ENCODE data around the gene SLC49A3. TPM values are rescaled to one million over a fixed set of nuclear protein-coding genes. Genes with fewer than 3 reads are reported as not detected.
"Not testable (repeated sequence)": the region's sequence is repeated elsewhere in the genome, so short reads cannot be mapped to it uniquely, and the experiment has no call there.

Gene SLC49A3
- total RNA-seq (2014; rRNA removed; shearing (Covaris generic); ENCODE audit: low replicate concordance) = 0.49 TPM in 1 of 2 replicates, not detected in the other

DNA sequence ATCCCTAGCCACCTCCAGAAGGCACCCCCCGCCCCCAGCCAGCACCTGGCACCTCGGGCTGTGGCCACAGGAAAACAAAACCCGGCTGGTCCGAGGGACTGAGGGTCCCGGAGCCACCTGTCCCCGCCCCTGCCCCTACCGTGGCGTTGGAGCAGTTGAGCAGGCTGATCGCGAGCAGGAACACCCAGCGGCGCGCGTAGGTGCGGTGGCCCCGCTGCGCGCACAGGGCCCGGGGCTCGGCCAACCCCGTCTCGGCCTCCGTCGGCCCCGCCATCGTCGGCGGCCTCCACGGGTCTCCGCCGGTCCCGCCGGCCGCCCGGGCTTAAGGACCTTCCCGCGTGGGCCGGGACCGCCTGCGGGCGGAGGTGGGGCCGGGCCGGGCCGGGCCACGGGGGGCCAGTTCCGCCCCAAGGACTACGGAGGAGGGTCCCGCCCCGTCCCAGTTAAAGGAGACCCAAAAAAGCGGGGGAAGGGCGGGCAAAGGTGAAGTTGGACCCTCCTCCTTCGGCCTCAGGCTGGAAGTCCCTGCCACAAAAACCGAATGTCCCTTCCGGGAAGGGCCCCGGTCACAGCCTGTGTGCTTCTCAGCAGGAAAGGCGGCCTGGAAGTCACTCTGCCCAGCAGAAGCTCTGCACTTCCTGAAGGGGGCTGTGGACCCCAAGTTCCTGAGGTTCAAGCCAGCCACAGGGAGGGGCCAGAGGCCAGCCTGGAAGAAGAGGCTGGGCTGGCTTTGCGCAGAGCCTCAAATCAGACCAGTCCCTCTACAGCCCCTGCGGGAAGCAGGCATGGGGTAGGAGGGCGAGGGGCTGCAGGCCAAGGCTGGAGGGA, at the start of gene SLC49A3:
Gene SLC49A3 (minus strand): TSS at position 298 of the 828 bp plus-strand sequence. CDS start 24 bp downstream, at position 274.
- Histone ChIP-seq H3K4me3 (no peak within 1 kb of the TSS), H3K9me3 (no peaks in the 10 kb centered on the region), H3K36me3 (no peaks in the 10 kb centered on the region), H3K27me3 (no peaks in the 10 kb centered on the region)
- DNase-seq = no peak

DNA sequence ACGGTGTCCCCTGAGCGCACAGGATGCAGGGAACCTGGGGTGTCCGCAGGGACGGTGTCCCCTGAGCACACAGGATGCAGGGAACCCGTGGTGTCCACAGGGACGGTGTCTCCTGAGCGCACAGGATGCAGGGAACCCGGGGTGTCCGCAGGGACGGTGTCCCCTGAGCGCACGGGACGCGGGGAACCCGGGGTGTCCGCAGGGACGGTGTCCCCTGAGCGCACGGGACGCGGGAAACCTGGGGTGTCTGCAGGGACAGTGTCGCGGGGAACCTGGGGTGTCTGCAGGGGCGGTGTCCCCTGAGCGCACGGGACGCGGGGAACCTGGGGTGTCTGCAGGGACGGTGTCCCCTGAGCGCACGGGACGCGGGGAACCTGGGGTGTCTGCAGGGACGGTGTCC, 47.6 kb upstream of the SLC49A3 start:
- H3K9me3 ChIP-seq, H3K36me3 ChIP-seq, H3K27me3 ChIP-seq, H3K4me3 ChIP-seq, DNase-seq: not testable (repeated sequence)

DNA sequence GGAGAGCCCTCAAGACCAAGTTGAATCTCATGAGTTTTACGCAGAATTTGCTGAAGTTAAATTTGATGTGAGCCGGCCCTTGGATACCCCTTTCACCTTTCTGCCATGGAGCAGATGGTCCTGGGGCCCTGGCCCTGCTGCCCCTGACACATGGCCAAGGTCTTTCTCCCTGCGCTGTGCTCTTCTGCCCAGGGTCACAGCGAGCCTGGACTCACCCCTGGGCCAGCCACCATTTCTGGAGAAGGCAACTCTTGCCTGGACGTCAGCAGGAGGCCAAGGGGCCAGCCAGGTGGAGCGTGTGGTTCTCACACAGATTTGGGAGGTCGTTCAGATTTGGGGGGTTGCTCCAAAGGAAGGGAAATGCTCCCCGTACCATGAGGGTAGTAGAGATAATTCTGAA, 46.6 kb upstream of the SLC49A3 start:
- DNase-seq = no peak
- Histone ChIP-seq H3K4me3 (no peak overlapping the region), H3K27me3 (no peaks in the 10 kb centered on the region), H3K36me3 (peaks cover 2% of the 10 kb centered on the region; the same call in 1 of the 2 replicates), H3K9me3 (no peaks in the 10 kb centered on the region)

DNA sequence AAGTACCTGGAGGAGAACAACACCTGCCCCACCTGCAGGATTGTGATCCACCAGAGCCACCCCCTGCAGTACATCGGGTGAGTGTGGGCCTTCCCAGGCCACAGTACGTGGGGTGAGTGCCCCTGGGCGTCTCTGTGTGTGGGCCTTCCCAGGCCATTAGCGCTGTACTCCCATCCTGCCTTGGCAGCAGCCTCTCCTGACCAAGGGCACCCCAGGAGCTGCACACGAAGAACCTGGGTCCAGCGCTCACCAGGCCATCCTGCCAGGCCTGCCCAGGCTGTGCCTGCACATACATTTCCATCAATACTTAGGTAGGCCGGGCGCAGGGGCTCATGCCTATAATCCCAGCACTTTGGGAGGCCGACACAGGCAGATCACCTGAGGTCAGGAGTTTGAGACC, 46.0 kb upstream of the SLC49A3 start:
- Histone ChIP-seq H3K36me3 (peaks cover 2% of the 10 kb centered on the region; the same call in 1 of the 2 replicates), H3K27me3 (no peaks in the 10 kb centered on the region), H3K9me3 (no peaks in the 10 kb centered on the region), H3K4me3 (no peak overlapping the region)
- DNase-seq = no peak

DNA sequence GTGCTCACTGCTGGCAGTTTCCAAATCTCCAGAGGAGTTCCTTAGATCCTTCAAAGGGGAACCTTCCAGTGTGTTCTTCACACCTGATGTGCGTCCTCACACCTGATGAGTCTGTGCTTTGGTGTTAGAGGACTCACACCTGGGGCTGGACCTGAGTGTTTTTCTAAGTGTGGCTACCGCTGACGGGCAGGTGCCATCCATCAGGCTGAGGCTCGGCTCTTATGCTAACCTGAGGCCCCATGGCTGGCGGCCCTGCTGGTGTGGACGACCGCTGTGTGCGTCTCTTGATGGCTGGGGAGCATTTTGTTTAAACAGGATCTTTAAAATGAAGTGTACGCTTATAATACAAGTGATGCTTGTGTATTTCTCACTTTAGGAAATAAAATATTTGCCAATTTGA, 45.1 kb upstream of the SLC49A3 start:
- Histone ChIP-seq H3K27me3 (no peaks in the 10 kb centered on the region), H3K36me3 (peaks cover 2% of the 10 kb centered on the region; the same call in 1 of the 2 replicates), H3K9me3 (no peaks in the 10 kb centered on the region), H3K4me3 (no peak overlapping the region)
- no peak for DNase-seq

DNA sequence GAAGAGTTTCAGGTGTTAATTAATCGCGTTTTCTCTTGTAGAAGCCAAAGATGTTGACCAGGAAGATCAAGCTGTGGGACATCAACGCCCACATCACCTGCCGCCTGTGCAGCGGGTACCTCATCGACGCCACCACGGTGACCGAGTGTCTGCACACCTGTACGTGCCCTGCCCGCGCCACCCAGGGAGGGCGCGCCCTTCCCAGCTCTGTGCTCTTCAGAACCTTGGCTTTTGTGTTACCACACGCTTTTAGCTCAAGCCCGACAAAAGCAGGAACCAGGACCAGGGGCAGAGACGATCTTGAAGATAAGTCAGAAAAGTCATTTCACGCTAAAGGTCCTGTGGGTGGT, 44.7 kb upstream of the SLC49A3 start:
- H3K27me3 ChIP-seq = no peaks in the 10 kb centered on the region
- no peaks in the 10 kb centered on the region for H3K9me3 ChIP-seq
- H3K36me3 ChIP-seq = peaks cover 2% of the 10 kb centered on the region; the same call in 1 of the 2 replicates
- DNase-seq = no peak
- no peak overlapping the region for H3K4me3 ChIP-seq

DNA sequence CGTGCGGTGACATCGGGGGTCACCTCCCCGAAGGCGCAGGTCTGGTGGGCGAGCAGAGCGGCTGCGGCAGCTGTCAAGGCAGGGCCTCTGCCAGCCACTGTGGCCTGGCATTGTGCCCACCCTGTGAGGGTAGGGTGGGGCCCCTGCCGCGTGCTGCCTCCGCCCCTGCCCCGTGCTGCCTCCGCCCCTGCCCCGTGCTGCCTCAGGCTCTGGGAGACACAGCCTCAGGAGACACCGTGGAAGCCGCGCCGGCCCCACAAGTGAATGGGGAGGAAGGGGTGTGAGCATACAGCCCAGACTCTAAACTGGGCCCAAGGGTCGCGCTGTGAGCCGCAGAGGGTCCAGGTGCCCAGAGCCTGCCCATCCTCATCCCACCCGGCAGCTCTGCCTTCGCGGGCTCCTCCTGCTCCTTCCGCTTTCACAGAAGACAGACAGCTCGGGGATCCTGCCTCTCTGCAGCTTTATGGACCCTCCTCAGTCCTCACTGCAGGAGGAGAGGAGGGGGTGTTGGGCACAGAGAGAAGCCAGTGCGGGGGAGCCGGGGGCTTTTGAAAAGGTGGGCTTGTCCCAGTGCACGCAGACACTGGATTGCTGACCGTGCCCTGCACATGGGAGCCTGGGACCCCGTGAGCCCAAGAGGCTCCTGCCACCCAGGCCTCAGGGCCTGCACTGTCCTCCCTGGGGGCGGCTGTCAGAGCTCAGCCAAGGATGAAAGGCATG, 44.1 kb upstream of the SLC49A3 start:
- Histone ChIP-seq H3K36me3 (peaks cover 2% of the 10 kb centered on the region; the same call in 1 of the 2 replicates), H3K27me3 (no peaks in the 10 kb centered on the region), H3K4me3 (no peak overlapping the region), H3K9me3 (no peaks in the 10 kb centered on the region)
- DNase-seq = no peak

DNA sequence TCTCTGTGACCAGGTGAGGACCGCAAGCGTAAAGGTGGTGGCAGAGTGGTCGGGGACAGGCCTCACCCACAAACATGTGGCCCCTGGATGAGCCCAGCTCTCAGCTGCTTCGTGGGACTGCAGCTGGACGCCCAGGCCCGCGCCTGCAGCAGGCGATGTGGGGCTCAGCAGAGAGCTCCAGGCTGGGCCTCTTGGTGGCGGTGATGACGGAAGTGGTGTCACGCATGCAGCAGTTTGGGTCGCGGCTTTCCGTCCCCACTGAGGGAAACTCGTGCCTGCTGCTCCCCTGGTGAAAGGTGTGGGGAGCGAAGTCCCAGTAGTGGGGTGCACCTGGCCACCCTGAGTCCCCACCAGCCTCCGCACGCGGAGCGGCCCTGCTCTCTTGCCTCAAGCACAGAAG, 43.5 kb upstream of the SLC49A3 start:
- Histone ChIP-seq H3K4me3 (no peak overlapping the region), H3K36me3 (peaks cover 2% of the 10 kb centered on the region; the same call in 1 of the 2 replicates), H3K9me3 (no peaks in the 10 kb centered on the region), H3K27me3 (no peaks in the 10 kb centered on the region)
- no peak for DNase-seq

DNA sequence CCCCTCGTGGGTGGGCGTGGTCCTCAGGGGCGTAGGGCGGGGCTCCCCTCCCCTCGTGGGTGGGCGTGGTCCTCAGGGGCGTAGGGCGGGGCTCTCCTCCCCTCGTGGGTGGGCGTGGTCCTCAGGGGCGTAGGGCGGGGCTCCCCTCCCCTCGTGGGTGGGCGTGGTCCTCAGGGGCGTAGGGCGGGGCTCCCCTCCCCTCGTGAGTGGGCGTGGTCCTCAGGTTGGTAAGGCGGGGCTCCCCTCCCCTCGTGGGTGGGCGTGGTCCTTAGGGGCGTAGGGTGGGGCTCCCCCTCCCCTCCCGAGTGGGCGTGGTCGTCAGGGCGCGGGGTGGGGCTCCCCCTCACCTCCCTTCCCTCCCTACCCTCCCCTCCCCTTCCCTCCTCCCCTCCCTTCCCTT, 43.0 kb upstream of the SLC49A3 start:
- H3K27me3 ChIP-seq, DNase-seq, H3K36me3 ChIP-seq, H3K9me3 ChIP-seq, H3K4me3 ChIP-seq: not testable (repeated sequence)

DNA sequence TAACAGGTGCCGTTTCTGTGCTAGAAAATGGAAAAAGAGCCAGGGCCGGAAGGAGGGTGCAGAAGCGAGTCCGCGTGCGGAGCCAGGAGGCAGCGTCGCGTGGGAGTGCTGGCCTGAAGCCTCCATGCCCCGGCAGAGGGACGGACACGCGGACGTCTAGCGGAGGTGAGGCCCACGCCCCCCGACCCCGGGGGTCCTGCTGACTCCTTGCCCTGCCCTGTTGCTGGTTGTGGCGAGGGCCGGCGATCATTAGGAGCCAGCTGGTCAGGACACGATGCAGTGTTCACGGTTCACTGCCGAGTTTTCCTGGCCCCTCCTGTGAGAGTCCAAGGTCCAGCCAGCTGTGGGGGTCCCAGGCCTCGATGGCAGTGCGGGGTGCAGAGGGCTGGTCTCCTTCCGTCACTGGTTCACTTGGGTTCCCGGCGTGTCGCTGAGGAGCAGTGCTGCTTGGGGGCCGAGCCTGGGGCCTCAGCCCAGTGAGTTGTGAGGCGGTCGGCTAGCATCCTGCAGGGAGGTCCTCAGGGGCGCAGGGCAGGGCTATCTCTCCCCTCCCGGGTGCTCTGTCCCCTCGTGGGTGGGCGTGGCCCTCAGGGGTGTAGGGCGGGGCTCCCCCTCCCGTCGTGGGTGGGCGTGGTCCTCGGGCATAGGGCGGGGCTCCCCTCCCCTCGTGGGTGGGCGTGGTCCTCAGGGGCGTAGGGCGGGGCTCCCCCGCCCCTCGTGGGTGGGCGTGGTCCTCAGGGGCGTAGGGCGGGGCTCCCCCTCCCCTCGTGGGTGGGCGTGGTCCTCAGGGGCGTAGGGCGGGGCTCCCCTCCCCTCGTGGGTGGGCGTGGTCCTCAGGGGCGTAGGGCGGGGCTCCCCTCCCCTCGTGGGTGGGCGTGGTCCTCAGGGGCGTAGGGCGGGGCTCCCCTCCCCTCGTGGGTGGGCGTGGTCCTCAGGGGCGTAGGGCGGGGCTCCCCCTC, 42.3 kb upstream of the SLC49A3 start:
- H3K27me3 ChIP-seq, H3K4me3 ChIP-seq, H3K36me3 ChIP-seq, DNase-seq, H3K9me3 ChIP-seq: not testable (repeated sequence)

DNA sequence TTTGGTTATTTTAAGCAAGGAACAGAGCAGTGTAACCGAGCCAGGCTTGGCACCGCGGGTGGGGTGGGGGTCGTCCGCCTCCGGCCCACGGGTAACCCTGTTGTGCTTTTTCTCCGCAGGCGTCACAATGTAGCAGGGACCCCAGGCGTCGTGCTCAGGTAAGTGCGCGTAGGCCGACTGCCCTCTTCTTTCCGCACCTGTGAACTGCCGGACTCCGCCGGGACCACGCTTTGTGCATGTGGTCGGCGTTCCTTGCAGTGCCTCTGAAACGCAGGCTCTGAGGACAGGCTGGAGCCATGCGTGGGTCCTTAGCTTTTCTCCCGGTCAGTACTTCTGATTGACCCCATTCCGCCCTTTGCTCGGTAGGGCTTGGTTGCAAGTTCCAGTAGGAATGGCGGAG, 41.6 kb upstream of the SLC49A3 start:
- Histone ChIP-seq H3K27me3 (no peaks in the 10 kb centered on the region), H3K36me3 (peaks cover 2% of the 10 kb centered on the region; the same call in 1 of the 2 replicates), H3K4me3 (no peak overlapping the region), H3K9me3 (no peaks in the 10 kb centered on the region)
- no peak for DNase-seq

DNA sequence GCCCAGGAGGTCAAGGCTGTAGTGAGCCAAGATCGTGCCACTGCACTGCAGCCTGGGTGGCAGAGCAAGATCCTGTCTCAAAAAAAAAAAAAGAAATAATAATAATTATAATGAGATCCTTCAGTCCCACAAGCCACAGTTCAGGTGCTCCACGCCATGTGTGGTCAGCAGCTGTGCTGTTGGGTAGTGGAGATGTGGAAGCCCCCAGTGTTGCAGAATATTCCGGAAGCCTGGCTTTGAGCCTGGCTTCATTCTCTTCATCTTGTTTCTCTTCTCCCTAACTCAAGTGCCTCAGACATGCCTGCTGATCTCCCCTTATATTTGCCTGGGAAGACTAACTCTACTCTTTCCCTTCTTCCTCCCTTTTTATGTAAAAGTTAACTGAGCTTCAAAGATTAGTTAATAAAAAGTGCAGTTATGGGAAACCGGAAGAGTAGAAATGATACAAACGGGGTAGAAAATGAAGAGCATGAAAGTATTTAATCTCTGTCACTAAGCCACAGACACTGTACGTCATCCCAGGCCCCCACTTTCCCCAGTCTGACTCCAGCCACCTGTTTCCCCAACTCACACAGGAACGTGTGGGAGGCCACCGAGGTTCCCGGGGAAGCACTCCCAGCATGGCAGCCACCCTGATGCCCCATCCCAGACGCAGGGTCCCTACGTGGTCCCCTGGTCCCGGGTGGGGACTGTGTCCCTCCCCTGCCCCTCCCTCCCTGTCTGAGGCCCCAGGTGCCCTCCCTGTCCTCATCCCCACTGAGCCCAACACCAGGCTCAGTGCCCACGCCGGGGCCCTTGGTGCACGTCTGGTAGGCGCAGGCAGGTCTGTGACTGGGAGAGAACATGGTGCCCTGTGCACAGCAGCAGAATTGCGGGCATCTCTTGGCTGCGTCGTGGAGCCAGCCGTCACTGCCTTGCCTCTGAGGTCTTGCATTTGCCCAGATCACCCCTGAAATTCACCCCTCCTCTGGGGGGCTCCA, 40.7 kb upstream of the SLC49A3 start:
- no peaks in the 10 kb centered on the region for H3K27me3 ChIP-seq
- H3K4me3 ChIP-seq = no peak overlapping the region
- no peaks in the 10 kb centered on the region for H3K9me3 ChIP-seq
- H3K36me3 ChIP-seq = peaks cover 2% of the 10 kb centered on the region; the same call in 1 of the 2 replicates
- no peak for DNase-seq

DNA sequence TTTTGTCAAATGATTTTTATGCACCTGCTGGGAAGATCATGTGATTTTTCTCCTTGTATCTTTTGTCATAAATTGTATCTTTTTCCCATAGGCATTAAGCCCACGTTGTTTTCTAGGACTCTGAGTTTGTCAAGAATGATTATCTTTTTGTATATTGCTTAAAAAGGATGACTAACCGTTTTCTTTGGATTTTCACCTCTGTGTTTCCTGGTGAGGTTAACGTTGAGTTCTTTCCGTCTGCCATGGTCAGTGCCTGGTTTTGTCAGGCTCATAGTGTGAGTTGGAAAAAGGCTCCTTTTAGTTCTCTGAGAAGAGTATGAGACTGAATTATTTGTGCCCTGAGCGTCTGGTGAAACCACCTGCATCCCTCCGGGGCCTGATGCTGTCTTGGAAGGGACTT, 38.6 kb upstream of the SLC49A3 start:
- Histone ChIP-seq H3K36me3 (peaks cover 2% of the 10 kb centered on the region; the same call in 1 of the 2 replicates), H3K27me3 (no peaks in the 10 kb centered on the region), H3K9me3 (no peaks in the 10 kb centered on the region), H3K4me3 (no peak overlapping the region)
- DNase-seq = no peak

DNA sequence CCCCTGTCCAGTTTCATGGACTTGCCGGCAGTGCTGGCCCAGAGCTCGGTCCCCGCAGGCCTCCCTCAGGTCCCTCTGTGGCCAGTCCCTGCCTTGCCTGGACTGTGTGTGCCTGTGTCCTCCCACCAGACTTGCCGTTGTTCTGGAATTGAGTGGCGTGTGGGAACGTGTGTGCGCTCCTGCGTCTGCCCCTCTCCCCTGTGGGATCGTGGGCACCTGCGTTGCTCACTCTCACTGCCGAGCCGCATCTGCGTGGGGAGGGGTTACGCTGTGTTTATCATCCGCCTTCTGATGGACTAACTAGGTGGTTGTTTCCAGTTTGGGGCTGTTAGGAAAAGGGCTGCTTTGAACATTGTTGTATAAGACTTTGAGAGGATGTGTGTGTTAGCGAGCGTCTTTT, 37.9 kb upstream of the SLC49A3 start:
- DNase-seq = no peak
- no peaks in the 10 kb centered on the region for H3K27me3 ChIP-seq
- no peak overlapping the region for H3K4me3 ChIP-seq
- H3K36me3 ChIP-seq = peaks cover 2% of the 10 kb centered on the region; the same call in 1 of the 2 replicates
- no peaks in the 10 kb centered on the region for H3K9me3 ChIP-seq

DNA sequence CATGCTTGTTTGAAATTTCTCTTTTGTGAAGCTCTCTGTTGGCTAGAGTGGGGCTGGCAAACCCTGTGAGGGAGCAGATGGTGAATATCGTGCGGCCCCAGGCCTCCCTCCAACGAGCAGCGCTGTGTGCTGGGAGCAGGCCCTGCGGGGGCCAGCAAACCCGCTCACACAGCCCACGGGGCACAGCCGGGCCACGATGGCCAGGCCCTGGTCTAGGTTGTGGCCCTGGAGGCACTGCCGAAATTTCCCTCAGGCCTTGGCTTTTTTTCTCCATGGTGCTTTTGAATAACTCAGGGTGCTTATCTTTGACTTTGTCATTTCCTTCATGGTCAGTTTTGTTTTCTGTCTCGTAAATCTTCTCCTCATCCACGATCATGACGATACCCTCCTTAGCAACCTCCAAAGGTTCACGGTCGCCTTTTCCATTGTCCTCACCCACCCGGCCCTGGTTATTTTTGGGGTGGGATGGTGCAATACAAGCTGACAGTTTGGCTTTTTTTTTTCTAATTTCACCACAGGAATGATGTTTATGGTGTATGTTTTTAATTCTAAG, 37.4 kb upstream of the SLC49A3 start:
- Histone ChIP-seq H3K27me3 (no peaks in the 10 kb centered on the region), H3K9me3 (no peaks in the 10 kb centered on the region), H3K36me3 (peaks cover 2% of the 10 kb centered on the region; the same call in 1 of the 2 replicates), H3K4me3 (no peak overlapping the region)
- no peak for DNase-seq

Measured in MG63 (cell line).